NCI-H774 (cell line): ENCODE measurements around the gene ZNF628.

Experiments used
- DNase-seq: peaks from one replicate; lab custom pipeline; 2025; lab: John Stamatoyannopoulos, UW

Gene ZNF628

GRCh38 chr19:55465460-55466240 lies 10.8 kb upstream of the ZNF628 start:
- DNase-seq: no peak

- DNase-seq: no peak
Observed at GRCh38 chr19:55466241-55466614, 10.2 kb upstream of the ZNF628 start.

DNA sequence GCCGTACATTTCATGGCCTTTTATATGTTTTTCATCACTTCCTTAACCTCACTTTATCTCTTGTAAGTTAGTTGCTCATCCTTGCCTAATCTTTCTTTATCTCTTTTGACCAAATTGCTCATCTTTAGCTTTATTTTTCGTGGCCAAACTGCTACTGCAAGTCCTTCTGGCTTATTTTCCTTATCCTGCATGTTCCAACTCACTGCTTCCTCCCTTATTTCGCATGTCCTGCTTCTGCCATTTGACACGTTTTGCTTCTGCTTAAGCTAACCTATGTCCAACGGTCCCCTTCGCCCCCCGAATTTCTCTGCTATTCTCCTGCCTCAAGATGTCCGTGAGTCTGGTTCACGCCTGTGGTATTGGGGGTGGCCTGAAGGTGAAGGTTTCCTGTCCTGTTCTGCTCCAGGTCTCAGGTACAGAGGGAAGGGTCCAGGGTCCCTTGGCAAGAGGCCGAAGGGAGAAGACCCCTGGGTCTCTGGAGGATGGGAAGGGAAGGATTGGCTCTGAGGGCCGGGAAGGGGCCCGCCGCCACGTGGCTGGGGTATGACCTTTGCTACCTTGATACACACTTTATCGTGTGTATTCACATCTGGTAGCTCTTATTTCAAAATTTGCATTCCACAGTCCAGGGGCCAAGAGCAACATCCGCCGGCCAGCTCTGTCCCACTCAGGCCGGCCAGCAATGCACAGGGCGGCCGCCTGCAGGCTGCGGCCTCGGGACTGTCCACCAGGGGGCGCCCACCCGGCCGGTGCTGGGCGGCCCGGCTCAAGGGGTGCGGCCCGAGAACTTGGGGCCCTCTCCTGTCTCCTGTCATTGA lies 9.0 kb upstream of the ZNF628 start:
- DNase-seq: no peak

DNA sequence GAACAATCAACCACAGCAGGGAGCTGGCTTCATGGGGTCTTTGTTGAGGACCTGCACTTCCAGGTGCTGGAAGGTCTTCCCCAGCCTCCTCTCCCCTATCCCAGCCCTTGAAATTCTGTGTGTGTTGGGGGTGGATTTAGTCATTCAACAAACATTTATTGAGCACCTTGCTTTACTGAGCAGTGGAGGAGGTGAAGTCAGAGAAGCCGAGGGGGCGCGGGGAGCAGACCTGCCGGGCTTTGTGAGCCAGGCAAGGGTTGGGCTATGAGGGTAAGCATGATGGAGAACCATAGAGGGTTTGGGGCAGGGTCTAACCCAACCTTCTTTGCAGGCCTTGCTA lies 8.4 kb upstream of the ZNF628 start:
- DNase-seq: no peak

DNA sequence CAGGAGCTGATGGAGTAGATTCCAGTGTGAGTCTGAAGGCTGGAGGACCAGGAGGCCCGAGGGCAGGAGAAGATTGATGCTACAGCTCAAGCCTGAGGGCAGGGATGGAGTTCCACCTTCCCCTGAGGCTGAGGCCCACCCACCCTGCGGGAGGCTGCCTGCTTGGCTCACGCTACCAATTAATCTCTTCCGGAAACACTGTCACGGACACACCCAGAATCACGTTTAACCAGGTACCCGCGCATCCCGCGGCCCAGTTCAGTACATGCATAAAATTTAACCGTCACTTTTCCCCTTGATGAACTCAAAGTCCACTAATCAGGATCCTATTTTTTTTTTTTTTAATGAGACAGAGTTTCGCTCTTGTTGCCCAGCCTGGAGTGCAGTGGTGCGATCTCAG lies 5.2 kb upstream of the ZNF628 start:
- no peak for DNase-seq

GRCh38 chr19:55472463-55472862 lies 4.0 kb upstream of the ZNF628 start:
- DNase-seq: no peak

- DNase-seq: no peak
Observed at GRCh38 chr19:55473225-55474012, 3.0 kb upstream of the ZNF628 start.

DNA sequence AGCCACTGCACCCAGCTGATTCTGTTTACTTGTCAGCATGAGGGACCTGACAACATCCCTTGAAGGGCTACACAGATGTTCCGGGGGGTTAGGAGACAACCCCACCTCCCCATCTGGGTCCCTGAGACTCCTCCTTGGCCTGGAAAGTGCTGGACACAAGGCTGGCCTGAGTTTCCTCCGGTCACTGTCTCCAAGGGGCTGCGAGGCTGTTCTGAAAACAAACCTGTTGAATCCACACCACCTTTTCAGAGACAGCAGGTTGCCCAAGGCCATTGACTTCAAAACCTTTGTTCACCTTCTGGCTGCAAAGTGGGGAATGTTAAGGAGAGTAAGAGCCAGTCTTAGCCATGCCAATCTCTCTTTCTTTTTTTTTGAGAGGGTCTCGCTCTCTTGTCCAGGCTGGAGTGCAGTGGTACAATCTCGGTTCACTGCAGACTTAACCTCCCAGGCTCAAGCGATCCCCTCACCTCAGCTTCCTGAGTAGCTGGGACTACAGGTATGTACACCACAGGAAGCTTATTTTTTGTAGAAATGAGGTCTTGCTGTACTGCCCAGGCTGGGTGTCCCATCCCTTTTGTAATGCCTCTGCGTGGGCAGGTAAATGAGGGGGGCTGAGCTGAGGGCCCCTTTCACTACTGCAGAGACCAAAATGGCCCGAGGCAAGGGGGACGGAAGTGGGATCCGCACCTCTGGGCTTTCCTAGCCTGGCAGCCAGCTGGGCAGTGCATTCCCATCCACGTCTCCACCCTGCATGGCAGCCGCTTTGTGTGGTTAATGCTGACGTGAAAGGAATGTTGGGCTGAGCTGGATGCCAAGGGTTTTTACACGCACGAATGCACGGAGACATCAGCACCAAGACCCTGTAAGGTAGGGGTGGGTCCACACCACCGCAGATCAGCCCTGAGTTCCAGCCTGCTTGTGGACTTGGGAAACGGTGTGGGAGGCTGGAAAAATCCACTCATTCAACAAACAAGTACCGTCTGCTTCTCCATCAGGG lies 1.9 kb upstream of the ZNF628 start:
- no peak for DNase-seq

GRCh38 chr19:55477905-55478304 lies 1.5 kb downstream of the ZNF628 start:
- no peak for DNase-seq

DNA sequence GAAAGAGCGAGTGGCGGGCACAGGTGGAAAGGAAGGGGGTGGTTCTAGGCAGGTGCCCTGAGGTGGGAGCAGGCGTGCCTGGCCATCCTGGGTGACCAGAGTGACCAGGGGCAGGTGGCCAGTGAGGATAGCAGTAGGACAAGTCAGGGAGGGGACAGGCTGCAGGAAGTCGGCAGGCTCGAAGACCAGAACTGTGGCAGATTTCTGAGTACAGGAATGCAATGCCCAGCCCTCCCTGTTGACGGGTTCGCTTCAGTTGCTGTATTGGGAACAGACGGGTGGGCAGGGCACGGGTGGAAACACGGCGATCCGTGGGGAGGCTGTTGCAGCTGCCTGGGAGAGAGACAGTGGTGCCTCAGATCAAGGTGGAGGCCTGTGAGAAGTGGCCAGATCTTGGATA lies 1.9 kb downstream of the ZNF628 start:
- no peak for DNase-seq

DNA sequence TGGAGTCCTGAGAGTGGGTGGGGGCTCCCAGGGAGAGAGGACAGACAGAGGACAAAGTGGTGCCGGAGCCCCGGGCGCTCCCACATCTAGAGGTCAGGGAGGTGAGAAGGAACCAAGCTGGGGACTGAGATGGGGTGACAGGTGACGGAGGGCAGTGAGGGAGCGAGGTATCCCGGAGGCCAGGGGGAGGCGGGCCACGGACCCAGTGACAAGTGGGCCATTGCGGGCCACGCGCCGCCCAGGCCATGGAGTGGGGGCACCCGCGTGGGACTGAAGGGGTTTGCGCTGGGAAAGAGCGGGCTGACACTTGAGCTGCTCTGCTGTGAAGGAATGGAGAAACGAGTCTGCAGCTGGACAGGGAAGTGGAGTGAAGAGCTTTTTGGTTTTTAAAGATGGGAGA lies 2.6 kb downstream of the ZNF628 start:
- DNase-seq: no peak

DNA sequence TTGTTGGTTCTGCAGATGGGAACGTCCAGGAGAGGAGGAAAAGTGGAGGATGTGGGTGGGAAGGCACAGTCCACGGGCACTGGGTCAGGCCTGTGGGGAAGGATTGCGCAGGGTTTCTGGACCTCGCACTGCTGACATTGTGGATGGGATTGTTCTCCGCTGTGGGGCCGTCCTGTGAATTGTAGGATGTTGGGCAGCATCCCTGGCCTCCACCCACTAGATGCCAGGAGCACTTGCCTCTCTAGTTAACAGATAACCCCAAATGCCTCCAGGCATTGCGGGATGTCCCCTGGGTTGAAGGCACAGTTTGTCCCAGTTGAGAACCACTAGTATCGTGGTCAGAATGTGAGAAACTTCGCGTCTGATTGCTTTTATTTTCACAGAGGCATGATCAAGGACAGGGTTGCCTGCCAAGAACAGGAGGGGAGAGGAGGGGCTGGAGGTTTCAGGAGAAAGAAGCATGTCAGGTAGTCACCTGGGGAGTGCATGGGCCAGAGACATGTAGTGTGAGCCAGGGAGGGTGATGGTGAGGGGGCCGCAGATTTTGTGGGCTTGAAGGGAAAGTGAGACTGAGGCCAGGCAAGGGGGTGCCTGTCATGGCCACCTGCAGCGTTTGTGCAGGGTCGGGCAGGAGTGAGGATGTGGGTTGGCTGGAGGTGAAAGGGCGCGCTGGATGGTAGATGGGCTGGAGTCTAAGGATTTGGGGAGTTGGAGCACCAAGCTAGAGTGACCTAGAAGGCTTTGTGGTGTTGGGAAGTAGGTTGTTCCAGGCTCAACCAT lies 3.2 kb downstream of the ZNF628 start:
- no peak for DNase-seq

- DNase-seq: no peak
Observed at GRCh38 chr19:55481148-55481793, 4.9 kb downstream of the ZNF628 start.

DNA sequence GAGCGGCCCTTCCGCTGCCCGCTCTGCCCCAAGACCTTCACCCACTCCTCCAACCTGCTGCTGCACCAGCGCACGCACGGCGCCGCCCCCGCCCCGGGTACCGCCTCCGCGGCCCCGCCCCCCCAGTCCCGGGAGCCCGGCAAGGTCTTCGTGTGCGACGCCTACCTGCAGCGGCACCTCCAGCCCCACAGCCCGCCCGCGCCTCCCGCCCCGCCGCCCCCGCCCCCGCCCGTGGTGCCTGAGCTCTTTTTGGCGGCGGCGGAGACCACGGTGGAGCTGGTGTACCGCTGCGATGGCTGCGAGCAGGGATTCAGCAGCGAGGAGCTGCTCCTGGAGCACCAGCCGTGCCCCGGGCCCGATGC lies 5.4 kb downstream of the ZNF628 start:
- no peak for DNase-seq

- no peak for DNase-seq
Observed at GRCh38 chr19:55482156-55482961, 5.9 kb downstream of the ZNF628 start.

GRCh38 chr19:55482967-55483705 lies 6.7 kb downstream of the ZNF628 start:
- DNase-seq: no peak

- DNase-seq: no peak
Observed at GRCh38 chr19:55483706-55484592, 7.5 kb downstream of the ZNF628 start.
